PC-3 (cell line): Measurements from ENCODE around the gene PFKM. TPM values are rescaled to one million over a fixed set of nuclear protein-coding genes. Genes with fewer than 3 reads are reported as not detected.

Source experiments
- ATAC-seq: fragments of 200-7000 bp; cut with Tn5 transposase; 2 replicates; pipeline ENCODE4 v1.9.1; 2020; ENCODE audit warnings: mild to moderate bottlenecking, moderate library complexity
- BruUV-seq: library from RNA; stranded (reverse); fragments of 400-500 nt; replicated peaks from 2 replicates; lab custom pipeline; 2021; lab: Mats Ljungman, UMichigan
- CTCF ChIA-PET: fragments of 300-600 bp; sonication (Branson Sonifier 250); formaldehyde crosslinking; loops from one replicate; lab custom pipeline; 2022; ENCODE audit warnings: antibody characterized with exemption; lab: Charles Lee
- POLR2A ChIA-PET: fragments of 300-600 bp; sonication (Branson Sonifier 250); formaldehyde crosslinking; loops from one replicate; lab custom pipeline; 2022; ENCODE audit warnings: antibody characterized with exemption; ENCODE audit not compliant: unreplicated experiment; lab: Charles Lee
- DNase-seq: peaks from one replicate; pipeline ENCODE4 v3.0.0-alpha.2; 2015
- H2AFZ ChIP-seq: fragments of 300-600 bp; sonication (generic); 2 replicates; pipeline ENCODE4 v1.6.0; 2016; ENCODE audit warnings: antibody characterized with exemption, low read length
- H3F3A ChIP-seq: fragments of 300-600 bp; sonication (generic); one replicate; pipeline ENCODE4 v1.6.0; 2017; ENCODE audit warnings: antibody characterized with exemption, low read length, control low read depth, mild to moderate bottlenecking; ENCODE audit not compliant: unreplicated experiment
- H3K27ac ChIP-seq: fragments of 300-600 bp; sonication (generic); 2 replicates; pipeline ENCODE4 v1.5.1; 2016; ENCODE audit warnings: mild to moderate bottlenecking, low read length
- H3K27me3 ChIP-seq: fragments of 300-600 bp; sonication (generic); 2 replicates; pipeline ENCODE4 v1.6.1; 2016; ENCODE audit warnings: low read length, mixed read lengths
- H3K36me3 ChIP-seq: fragments of 300-600 bp; sonication (generic); 2 replicates; pipeline ENCODE4 v1.6.1; 2016; ENCODE audit warnings: low read depth, mixed run types, low read length, mixed read lengths
- H3K4me1 ChIP-seq: fragments of 300-600 bp; sonication (generic); 2 replicates; pipeline ENCODE4 v1.5.1; 2016; ENCODE audit warnings: low read length; ENCODE audit not compliant: insufficient read depth
- H3K4me2 ChIP-seq: fragments of 300-600 bp; sonication (generic); 2 replicates; pipeline ENCODE4 v1.6.0; 2016; ENCODE audit warnings: low read length
- H3K4me3 ChIP-seq: fragments of 300-600 bp; sonication (generic); 2 replicates; pipeline ENCODE4 v1.5.1; 2016; ENCODE audit warnings: mild to moderate bottlenecking, low read length, mixed read lengths
- H3K79me2 ChIP-seq: fragments of 300-600 bp; sonication (generic); 2 replicates; pipeline ENCODE4 v1.6.1; 2017; ENCODE audit warnings: low read length, mixed read lengths
- H3K9ac ChIP-seq: fragments of 300-600 bp; sonication (generic); 2 replicates; pipeline ENCODE4 v1.6.0; 2016; ENCODE audit warnings: mild to moderate bottlenecking, low read length
- H3K9me2 ChIP-seq: fragments of 300-600 bp; sonication (generic); replicated peaks from 2 replicates; pipeline ENCODE4 v1.6.1; 2016; ENCODE audit warnings: mixed run types, low read length, mixed read lengths
- H3K9me3 ChIP-seq: fragments of 300-600 bp; sonication (generic); 2 replicates; pipeline ENCODE4 v1.6.1; 2016; ENCODE audit warnings: low read length, mixed read lengths
- H4K20me1 ChIP-seq: fragments of 300-600 bp; sonication (generic); 2 replicates; pipeline ENCODE4 v1.6.1; 2016; ENCODE audit warnings: low read length, mixed read lengths
- EZH2 ChIP-seq: fragments of 300-600 bp; sonication (generic); IDR thresholded peaks from one replicate; pipeline ENCODE4 v1.6.1; 2017; ENCODE audit warnings: antibody characterized with exemption, mild to moderate bottlenecking, low read length; ENCODE audit not compliant: unreplicated experiment
- EZH2phosphoT487 ChIP-seq: fragments of 300-600 bp; sonication (generic); IDR thresholded peaks from 2 replicates; pipeline ENCODE4 v1.6.1; 2018; ENCODE audit warnings: mild to moderate bottlenecking, antibody characterized with exemption, low read length, borderline replicate concordance
- intact Hi-C: fragments of 100-400 bp; cut with micrococcal nuclease; formaldehyde crosslinking; loops from 2 replicates; pipeline ENCODE4 v1.9.0; 2023
- total RNA-seq: library from RNA; depleted of rRNA; stranded (reverse); fragments of >200 nt; gene quantifications from 2 replicates; pipeline ENCODE4 v1.2.3, GENCODE V29; 2014
- TF ChIP-seq, protein P1 (sequence below): fragments of 300-600 bp; sonication (generic); conservative IDR thresholded peaks from 2 replicates; pipeline ENCODE4 v1.5.1; 2017; ENCODE audit warnings: antibody characterized with exemption, low read depth, mild to moderate bottlenecking, low read length

Gene PFKM
- total RNA-seq, 1 experiment from 2014 or later = 62.2 TPM

DNA sequence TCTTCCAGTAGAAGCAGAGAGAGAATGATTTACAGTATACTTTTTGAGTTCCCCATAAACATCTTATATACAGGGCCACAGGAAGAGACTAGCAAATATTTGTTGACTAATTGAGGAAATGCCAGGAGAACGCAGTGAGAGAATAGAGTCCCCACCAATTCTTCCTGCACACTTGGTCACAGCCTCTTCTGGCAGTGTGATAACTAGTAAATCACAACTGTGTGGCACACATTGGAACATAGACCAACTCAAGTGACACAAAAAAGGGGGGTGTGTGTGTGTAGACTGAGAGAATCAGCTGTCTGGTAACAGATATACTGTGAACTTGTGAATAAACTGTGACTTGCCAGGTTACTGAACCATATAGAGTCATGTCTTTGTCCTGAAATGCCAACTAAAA is 10.2 kb downstream of the PFKM start:
- CTCF ChIA-PET = no interaction called here
- Histone ChIP-seq H3K4me1 (no peaks in the 10 kb centered on the region), H3K9me2 (no peaks in the 10 kb centered on the region), H3K27me3 (no peaks in the 10 kb centered on the region), H3F3A (no peaks in the 10 kb centered on the region), H3K4me3 (no peak overlapping the region), H4K20me1 (no peaks in the 10 kb centered on the region), H3K79me2 (no peaks in the 10 kb centered on the region), H3K27ac (no peak overlapping the region), H3K36me3 (peaks cover 31% of the 10 kb centered on the region), H3K4me2 (no peak overlapping the region), H2AFZ (no peak overlapping the region), H3K9ac (no peak overlapping the region), H3K9me3 (no peaks in the 10 kb centered on the region)
- no TSS peak for BruUV-seq
- no peak for ATAC-seq
- no peak for DNase-seq
- POLR2A ChIA-PET = no interaction called here
- intact Hi-C loops = no loop called here
- TF ChIP-seq, protein P1, sequence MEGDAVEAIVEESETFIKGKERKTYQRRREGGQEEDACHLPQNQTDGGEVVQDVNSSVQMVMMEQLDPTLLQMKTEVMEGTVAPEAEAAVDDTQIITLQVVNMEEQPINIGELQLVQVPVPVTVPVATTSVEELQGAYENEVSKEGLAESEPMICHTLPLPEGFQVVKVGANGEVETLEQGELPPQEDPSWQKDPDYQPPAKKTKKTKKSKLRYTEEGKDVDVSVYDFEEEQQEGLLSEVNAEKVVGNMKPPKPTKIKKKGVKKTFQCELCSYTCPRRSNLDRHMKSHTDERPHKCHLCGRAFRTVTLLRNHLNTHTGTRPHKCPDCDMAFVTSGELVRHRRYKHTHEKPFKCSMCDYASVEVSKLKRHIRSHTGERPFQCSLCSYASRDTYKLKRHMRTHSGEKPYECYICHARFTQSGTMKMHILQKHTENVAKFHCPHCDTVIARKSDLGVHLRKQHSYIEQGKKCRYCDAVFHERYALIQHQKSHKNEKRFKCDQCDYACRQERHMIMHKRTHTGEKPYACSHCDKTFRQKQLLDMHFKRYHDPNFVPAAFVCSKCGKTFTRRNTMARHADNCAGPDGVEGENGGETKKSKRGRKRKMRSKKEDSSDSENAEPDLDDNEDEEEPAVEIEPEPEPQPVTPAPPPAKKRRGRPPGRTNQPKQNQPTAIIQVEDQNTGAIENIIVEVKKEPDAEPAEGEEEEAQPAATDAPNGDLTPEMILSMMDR = no peak
- TF ChIP-seq EZH2 = no peak
- TF ChIP-seq EZH2phosphoT487 = no peak

- Histone ChIP-seq H3K9ac (no peak overlapping the region), H3K4me2 (no peak overlapping the region), H3K27ac (no peak overlapping the region), H3K27me3 (no peaks in the 10 kb centered on the region), H3K4me1 (no peaks in the 10 kb centered on the region), H3K9me3 (no peaks in the 10 kb centered on the region), H3K4me3 (no peak overlapping the region), H3F3A (no peaks in the 10 kb centered on the region), H3K79me2 (no peaks in the 10 kb centered on the region), H3K36me3 (peaks cover 32% of the 10 kb centered on the region), H3K9me2 (no peaks in the 10 kb centered on the region), H4K20me1 (no peaks in the 10 kb centered on the region), H2AFZ (no peak overlapping the region)
- POLR2A ChIA-PET = no interaction called here
- no peak for DNase-seq
- no peak for ATAC-seq
- TF ChIP-seq EZH2 (no peak), EZH2phosphoT487 (no peak)
- TF ChIP-seq, protein P1 = no peak
- CTCF ChIA-PET = no interaction called here
- BruUV-seq = no TSS peak
- intact Hi-C loops = no loop called here
Observed at GRCh38 chr12:48131517-48131916, 12.4 kb downstream of the PFKM start.

- Histone ChIP-seq H3K27me3 (no peaks in the 10 kb centered on the region), H2AFZ (no peak overlapping the region), H3K4me1 (no peaks in the 10 kb centered on the region), H3K9ac (no peak overlapping the region), H3K9me2 (no peaks in the 10 kb centered on the region), H3K4me3 (no peak overlapping the region), H4K20me1 (no peaks in the 10 kb centered on the region), H3K79me2 (no peaks in the 10 kb centered on the region), H3K27ac (no peak overlapping the region), H3K9me3 (no peaks in the 10 kb centered on the region), H3K36me3 (peaks cover 32% of the 10 kb centered on the region), H3K4me2 (no peak overlapping the region), H3F3A (no peaks in the 10 kb centered on the region)
- no TSS peak for BruUV-seq
- no peak for TF ChIP-seq EZH2
- no peak for TF ChIP-seq EZH2phosphoT487
- TF ChIP-seq, protein P1 = no peak
- intact Hi-C loops = no loop called here
- POLR2A ChIA-PET = no interaction called here
- DNase-seq (no peak), ATAC-seq (no peak)
- CTCF ChIA-PET = no interaction called here
Observed at GRCh38 chr12:48132826-48133225, 13.7 kb downstream of the PFKM start.
